COLO668 (cell line): ENCODE results near the gene DZIP1L.

Experiments used
- DNase-seq: peaks from one replicate; lab custom pipeline; 2025; ENCODE audit not compliant: unreplicated experiment; lab: John Stamatoyannopoulos, UW

The DZIP1L gene

GRCh38 chr3:138072796-138073195 lies 42.6 kb downstream of the DZIP1L start:
- DNase-seq = no peak

GRCh38 chr3:138070006-138070405 lies 45.4 kb downstream of the DZIP1L start:
- DNase-seq = no peak

- DNase-seq = peak; percentile 66
Measured at GRCh38 chr3:138068579-138069174, 46.7 kb downstream of the DZIP1L start.

- DNase-seq = no peak
Measured at GRCh38 chr3:138068046-138068445, 47.4 kb downstream of the DZIP1L start.

GRCh38 chr3:138066972-138067371 lies 48.4 kb downstream of the DZIP1L start:
- DNase-seq = no peak

- DNase-seq = no peak
Measured at GRCh38 chr3:138066383-138066782, 49.0 kb downstream of the DZIP1L start.

GRCh38 chr3:138065949-138066348 lies 49.5 kb downstream of the DZIP1L start:
- DNase-seq = no peak

- DNase-seq = no peak
Measured at GRCh38 chr3:138063416-138063815, 52.0 kb downstream of the DZIP1L start.

GRCh38 chr3:138062626-138063025 lies 52.8 kb downstream of the DZIP1L start:
- no peak for DNase-seq

- DNase-seq = no peak
Measured at GRCh38 chr3:138062037-138062436, 53.4 kb downstream of the DZIP1L start.

- no peak for DNase-seq
Measured at GRCh38 chr3:138060792-138061191, 54.6 kb downstream of the DZIP1L start.

GRCh38 chr3:138059261-138059660 lies 56.1 kb downstream of the DZIP1L start:
- DNase-seq = no peak

- no peak for DNase-seq
Measured at GRCh38 chr3:138057384-138057783, 58.0 kb downstream of the DZIP1L start.

- no peak for DNase-seq
Measured at GRCh38 chr3:138054057-138054456, 61.4 kb downstream of the DZIP1L start.

- peak; percentile 45 for DNase-seq
Measured at GRCh38 chr3:138051947-138052802, 63.2 kb downstream of the DZIP1L start.

GRCh38 chr3:138049157-138049919 lies 66.1 kb downstream of the DZIP1L start:
- DNase-seq = no peak

GRCh38 chr3:138047596-138048158 lies 67.7 kb downstream of the DZIP1L start:
- DNase-seq = no peak

- DNase-seq = no peak
Measured at GRCh38 chr3:138046955-138047354, 68.5 kb downstream of the DZIP1L start.

GRCh38 chr3:138046085-138046484 lies 69.3 kb downstream of the DZIP1L start:
- DNase-seq = no peak

- DNase-seq = no peak
Measured at GRCh38 chr3:138043266-138044029, 72.0 kb downstream of the DZIP1L start.

- DNase-seq = no peak
Measured at GRCh38 chr3:138042043-138042442, 73.4 kb downstream of the DZIP1L start.
